ENCODE data around the gene NBEA.

DNA sequence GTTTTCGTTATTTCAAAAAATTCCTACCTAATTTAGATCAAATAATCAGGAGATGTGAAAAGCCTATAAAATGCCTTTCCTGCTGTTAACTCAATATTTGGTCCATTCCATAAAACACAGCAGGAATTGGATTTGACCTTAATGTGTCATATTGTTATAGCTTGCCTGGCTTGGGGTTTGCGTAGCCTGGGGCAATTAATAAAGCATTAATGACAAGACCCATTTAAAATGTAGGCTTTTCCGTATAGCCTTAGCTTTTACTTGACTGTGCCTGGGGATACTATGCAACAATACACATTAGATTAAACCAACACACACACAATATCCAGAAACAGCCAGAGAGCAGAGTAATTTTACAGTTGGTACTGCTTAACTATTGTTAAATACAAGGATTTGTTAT lies 651.6 kb downstream of the NBEA start:
- TF ChIP-seq POLR2A (IDR thresholded peaks at IDR 0.05), result no peak
- TF ChIP-seq, protein P1, sequence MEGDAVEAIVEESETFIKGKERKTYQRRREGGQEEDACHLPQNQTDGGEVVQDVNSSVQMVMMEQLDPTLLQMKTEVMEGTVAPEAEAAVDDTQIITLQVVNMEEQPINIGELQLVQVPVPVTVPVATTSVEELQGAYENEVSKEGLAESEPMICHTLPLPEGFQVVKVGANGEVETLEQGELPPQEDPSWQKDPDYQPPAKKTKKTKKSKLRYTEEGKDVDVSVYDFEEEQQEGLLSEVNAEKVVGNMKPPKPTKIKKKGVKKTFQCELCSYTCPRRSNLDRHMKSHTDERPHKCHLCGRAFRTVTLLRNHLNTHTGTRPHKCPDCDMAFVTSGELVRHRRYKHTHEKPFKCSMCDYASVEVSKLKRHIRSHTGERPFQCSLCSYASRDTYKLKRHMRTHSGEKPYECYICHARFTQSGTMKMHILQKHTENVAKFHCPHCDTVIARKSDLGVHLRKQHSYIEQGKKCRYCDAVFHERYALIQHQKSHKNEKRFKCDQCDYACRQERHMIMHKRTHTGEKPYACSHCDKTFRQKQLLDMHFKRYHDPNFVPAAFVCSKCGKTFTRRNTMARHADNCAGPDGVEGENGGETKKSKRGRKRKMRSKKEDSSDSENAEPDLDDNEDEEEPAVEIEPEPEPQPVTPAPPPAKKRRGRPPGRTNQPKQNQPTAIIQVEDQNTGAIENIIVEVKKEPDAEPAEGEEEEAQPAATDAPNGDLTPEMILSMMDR (IDR thresholded peaks at IDR 0.05), result no peak
